SK-N-MC (cell line): ENCODE data around the gene ERMAP.

Experiments used
- DNase-seq: peaks from one replicate; pipeline ENCODE4 v3.0.0-alpha.2; 2011; ENCODE audit warnings: low read depth, low spot score
- H3K27ac ChIP-seq: fragments of 200-600 bp; sonication (generic); 2 replicates; pipeline ENCODE4 v1.5.1; 2016; ENCODE audit warnings: mixed run types
- H3K36me3 ChIP-seq: fragments of 200-600 bp; sonication (generic); 2 replicates; pipeline ENCODE4 v1.6.1; 2017; ENCODE audit warnings: antibody characterized with exemption, low read length, mixed read lengths; ENCODE audit not compliant: insufficient read depth
- H3K4me3 ChIP-seq: fragments of 200-600 bp; sonication (generic); 2 replicates; pipeline ENCODE4 v1.5.1; 2016
- H3K9ac ChIP-seq: fragments of 200-600 bp; sonication (generic); 2 replicates; pipeline ENCODE4 v1.8.0; 2017; ENCODE audit warnings: mixed run types, mixed read lengths; ENCODE audit not compliant: insufficient read length
- H3K9me3 ChIP-seq: fragments of 200-600 bp; sonication (generic); 2 replicates; pipeline ENCODE4 v1.6.1; 2017; ENCODE audit warnings: low read depth, mild to moderate bottlenecking, antibody characterized with exemption, low read length, moderate library complexity, mixed read lengths
- EZH2 ChIP-seq: fragments of 200-600 bp; sonication (generic); IDR thresholded peaks from one replicate; pipeline ENCODE4 v1.6.1; 2017; ENCODE audit warnings: antibody characterized with exemption
- FOXP2 ChIP-seq: optimal IDR thresholded peaks from 2 replicates; pipeline ENCODE3; 2011; ENCODE audit warnings: mild to moderate bottlenecking, moderate library complexity; ENCODE audit not compliant: insufficient read depth; ENCODE audit errors: extremely low read length, control extremely low read depth
- POLR2AphosphoS5 ChIP-seq: IDR thresholded peaks from 2 replicates; pipeline ENCODE4 v1.6.1; 2012; ENCODE audit warnings: mild to moderate bottlenecking, low read depth, low read length, borderline replicate concordance

The ERMAP gene

DNA sequence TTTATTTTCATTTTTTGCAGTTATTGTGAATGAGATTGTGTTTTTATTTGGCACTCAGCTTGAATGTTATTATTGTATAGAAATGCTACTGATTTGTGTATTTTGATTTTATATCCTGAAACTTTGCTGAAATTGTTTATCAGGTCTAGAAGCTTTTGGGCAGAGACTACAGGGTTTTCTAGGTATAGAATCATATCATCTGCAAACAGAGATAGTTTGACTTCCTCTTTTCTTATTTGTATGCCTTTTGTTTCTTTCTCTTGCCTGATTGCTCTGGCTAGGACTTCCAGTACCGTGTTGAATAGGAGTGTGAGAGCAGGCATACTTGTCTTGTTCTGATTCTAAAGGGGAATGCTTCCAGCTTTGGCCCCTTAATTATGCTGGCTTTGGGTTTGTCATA, 56.7 kb downstream of the ERMAP start:
- TF ChIP-seq POLR2AphosphoS5 = no peak
- TF ChIP-seq FOXP2 = no peak
- no peak for TF ChIP-seq EZH2
- Histone ChIP-seq H3K36me3 (no peaks in the 10 kb centered on the region), H3K9me3 (no peaks in the 10 kb centered on the region), H3K4me3 (no peak overlapping the region), H3K9ac (no peak overlapping the region), H3K27ac (no peak overlapping the region)
- no peak for DNase-seq

DNA sequence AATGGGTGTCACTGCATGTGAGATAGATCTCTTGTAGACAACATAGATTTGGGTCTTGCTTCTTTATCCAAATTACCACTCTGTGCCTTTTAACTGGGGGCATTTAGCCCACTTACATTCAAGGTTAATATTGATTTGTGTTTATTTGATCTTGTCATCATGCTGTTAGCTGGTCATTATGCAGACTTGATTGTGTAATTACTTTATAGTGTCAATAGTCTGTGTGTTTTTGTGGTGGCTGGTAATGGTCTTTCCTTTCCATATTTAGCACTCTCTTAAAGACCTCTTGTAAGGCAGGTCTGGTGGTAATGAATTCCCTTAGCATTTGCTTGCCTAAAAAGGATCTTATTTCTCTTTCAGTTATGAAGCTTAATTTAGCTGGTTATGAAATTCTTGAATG, 59.1 kb downstream of the ERMAP start:
- H3K36me3 ChIP-seq = no peaks in the 10 kb centered on the region
- H3K9me3 ChIP-seq = no peaks in the 10 kb centered on the region
- no peak overlapping the region for H3K9ac ChIP-seq
- no peak overlapping the region for H3K27ac ChIP-seq
- DNase-seq = no peak
- TF ChIP-seq EZH2 (no peak), FOXP2 (no peak), POLR2AphosphoS5 (no peak)
- no peak overlapping the region for H3K4me3 ChIP-seq

DNA sequence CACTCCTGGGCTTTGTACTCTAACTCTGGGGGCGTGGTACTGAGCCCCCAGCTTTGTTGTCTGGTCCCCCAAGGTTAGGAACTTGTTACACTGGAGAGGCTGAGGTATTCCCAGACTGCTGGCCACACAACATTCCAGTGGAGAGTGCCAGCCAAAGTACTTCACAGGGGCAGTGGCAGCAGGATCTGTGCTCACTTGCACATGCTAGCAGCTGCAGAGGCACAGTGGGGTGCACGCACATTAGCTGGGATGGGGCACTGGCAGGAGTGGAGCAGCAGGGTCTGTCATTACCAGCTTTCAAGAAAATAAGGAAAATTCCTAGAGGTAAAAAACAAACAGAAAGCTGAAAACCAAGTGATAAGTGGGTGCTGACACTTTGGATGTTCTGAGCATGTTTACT, 60.5 kb downstream of the ERMAP start:
- H3K27ac ChIP-seq = no peak overlapping the region
- no peak for TF ChIP-seq FOXP2
- no peak for TF ChIP-seq POLR2AphosphoS5
- TF ChIP-seq EZH2 = no peak

DNA sequence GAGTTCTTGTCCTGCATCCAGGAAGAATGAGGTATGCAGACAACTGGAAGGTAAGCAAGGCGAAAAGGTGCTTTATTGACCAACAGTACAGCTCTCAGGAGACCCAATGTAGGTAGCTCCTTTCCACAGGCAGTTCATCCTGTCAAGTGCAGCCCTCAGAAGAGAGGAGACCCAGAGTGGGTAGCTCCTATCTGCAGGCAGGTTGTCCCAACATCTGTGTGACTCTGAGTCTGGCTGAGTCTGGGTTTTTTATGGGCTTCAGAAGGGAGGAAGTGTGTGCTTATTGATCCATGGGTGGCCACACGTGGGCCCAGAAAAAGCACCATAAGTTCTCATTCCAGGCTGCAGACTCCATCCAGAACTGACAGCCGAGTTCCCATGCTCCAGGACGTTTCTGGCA, 63.5 kb downstream of the ERMAP start:
- Histone ChIP-seq H3K27ac (no peak overlapping the region), H3K9ac (no peak overlapping the region), H3K9me3 (no peaks in the 10 kb centered on the region), H3K4me3 (no peak overlapping the region), H3K36me3 (no peaks in the 10 kb centered on the region)
- no peak for DNase-seq
- TF ChIP-seq POLR2AphosphoS5 = no peak
- no peak for TF ChIP-seq FOXP2
- TF ChIP-seq EZH2 = no peak

More for the DNA sequence above, 60.5 kb downstream of the ERMAP start:
- no peaks in the 10 kb centered on the region for H3K9me3 ChIP-seq
- H3K4me3 ChIP-seq = no peak overlapping the region
- no peak for DNase-seq
- H3K36me3 ChIP-seq = no peaks in the 10 kb centered on the region
- no peak overlapping the region for H3K9ac ChIP-seq

DNA sequence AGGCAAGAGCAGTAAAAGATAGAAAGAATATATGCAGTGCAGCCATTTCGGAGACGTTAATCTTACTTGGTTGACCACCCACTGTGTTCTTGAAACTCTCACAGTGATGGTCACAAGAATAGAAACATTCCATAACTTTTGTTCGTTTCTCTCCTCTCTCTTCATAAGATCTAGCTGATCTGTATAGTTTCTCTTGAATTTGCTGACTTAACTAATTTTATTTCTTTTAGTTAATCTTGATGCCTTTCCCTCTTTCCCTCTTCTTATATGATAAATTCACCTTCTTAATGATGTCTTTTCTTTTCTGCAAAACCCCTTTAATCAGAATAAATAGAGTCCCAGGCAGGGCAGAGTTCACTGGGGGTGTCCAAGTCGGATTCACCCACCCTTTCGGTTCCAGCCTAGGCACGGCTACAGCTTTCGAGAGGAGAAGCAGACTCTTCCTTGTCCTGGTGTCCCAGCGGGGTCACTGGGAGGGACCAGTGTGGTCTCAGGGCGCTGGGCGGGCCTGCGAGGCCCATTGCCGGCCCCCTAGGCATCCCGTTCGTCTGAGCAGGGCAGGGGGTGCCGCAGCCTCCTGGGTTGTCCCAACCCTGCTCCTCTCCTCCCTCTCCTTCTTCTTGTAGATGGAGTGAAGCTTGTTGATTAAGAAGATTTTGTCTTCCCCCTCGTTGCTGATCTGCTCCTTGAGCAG, 69.3 kb downstream of the ERMAP start:
- no peaks in the 10 kb centered on the region for H3K36me3 ChIP-seq
- H3K9me3 ChIP-seq = no peaks in the 10 kb centered on the region
- no peak for DNase-seq
- TF ChIP-seq POLR2AphosphoS5 (no peak), FOXP2 (no peak), EZH2 (no peak)
- no peak overlapping the region for H3K27ac ChIP-seq
- H3K4me3 ChIP-seq = no peak overlapping the region
- no peak overlapping the region for H3K9ac ChIP-seq

DNA sequence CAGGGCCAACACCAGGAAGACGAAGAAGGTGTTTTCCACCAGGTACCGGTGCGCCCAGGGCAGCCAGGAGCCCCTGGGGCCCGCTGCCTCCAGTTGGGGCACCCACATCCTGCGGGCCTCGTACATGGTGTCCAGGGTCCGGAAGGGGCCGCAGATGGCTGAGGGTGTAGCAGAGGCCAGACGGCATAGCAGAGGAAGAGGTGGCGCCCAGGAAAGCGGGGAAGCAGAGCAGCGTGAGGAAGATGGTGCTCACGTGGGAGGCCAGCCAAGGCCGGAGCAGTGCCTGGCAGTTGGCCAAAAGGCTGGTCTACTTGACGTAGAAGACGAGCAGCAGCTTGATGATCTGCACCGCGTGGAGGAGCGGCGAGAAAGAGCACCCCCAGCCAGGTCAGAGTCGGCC, 69.9 kb downstream of the ERMAP start:
- TF ChIP-seq EZH2 = no peak
- TF ChIP-seq POLR2AphosphoS5 = no peak
- TF ChIP-seq FOXP2 = no peak
- Histone ChIP-seq H3K4me3 (no peak overlapping the region), H3K27ac (no peak overlapping the region), H3K9ac (no peak overlapping the region), H3K9me3 (no peaks in the 10 kb centered on the region), H3K36me3 (no peaks in the 10 kb centered on the region)
- no peak for DNase-seq

DNA sequence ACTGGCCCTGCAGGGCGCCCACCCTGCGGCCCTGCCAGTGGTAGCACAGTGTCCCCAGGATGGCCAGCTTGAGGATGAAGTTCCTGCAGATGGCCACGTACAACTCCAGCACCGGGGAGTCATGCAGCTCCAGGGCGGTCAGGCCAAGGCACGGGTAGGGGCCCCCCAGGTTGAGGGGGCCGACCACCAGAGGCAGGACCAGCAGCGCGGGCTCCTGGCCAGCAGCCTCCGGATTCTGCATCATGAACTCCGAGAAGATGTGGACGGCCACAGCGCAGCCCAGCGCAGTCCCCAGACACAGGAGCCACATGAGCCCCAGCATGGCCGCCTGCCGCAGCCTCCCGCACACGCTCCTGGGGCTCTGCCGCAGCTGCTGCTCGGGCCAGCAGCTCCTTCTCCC, 70.4 kb downstream of the ERMAP start:
- no peak for DNase-seq
- H3K36me3 ChIP-seq = no peaks in the 10 kb centered on the region
- H3K9ac ChIP-seq = no peak overlapping the region
- TF ChIP-seq POLR2AphosphoS5 (no peak), FOXP2 (no peak), EZH2 (no peak)
- no peaks in the 10 kb centered on the region for H3K9me3 ChIP-seq
- no peak overlapping the region for H3K27ac ChIP-seq
- no peak overlapping the region for H3K4me3 ChIP-seq

DNA sequence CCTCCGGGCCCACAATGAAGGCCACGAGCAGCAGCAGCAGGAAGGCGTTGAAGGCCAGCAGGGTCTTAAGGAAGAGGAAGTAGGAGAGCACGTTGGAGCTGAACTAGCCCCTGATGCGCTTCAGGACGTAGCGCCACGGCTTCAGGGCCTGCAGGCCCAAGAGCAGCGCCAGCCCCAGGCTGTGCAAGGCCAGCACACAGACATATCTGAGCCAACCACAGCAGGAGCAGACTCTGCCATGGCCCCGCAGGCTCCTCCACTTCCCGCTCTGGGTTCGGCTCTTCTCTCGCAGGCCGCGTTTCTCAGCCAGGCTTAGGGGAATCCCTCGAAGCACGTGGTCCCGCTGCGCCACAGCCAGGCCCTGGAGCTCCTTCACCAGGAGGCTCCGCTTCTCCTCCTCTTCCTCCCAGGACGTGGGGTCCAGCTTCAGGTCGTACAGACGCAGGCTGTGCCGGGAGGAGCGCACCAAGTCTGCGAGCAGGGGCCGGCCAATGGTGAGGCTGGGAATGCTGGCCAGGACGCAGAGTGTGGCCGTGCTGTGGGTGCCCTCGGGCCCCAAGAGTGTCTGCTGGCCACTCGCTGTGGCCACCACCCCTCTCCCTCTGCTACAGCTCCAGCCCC, 71.2 kb downstream of the ERMAP start:
- TF ChIP-seq EZH2 (no peak), POLR2AphosphoS5 (no peak), FOXP2 (no peak)
- no peaks in the 10 kb centered on the region for H3K36me3 ChIP-seq
- no peak for DNase-seq
- no peak overlapping the region for H3K9ac ChIP-seq
- no peak overlapping the region for H3K27ac ChIP-seq
- no peak overlapping the region for H3K4me3 ChIP-seq
- no peaks in the 10 kb centered on the region for H3K9me3 ChIP-seq

DNA sequence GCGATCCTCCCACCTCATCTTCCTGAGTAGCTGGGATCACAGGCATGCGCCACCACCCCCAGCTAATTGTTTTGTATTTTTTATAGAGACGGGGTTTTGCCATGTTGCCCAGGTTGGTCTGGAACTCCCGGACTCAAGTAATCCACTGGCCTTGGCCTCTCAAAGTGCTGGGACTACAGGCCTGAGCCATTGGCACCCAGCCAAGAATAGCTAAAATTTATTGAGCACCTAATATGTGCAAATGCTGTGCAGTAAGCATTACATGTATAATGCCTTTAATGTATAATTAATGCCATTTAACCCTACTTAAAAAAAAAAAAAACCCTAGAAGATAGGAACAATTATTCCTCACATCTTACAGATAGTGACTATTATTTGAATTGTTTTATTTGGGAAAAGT, 72.3 kb downstream of the ERMAP start:
- no peak for TF ChIP-seq POLR2AphosphoS5
- TF ChIP-seq EZH2 = no peak
- TF ChIP-seq FOXP2 = no peak
- no peak overlapping the region for H3K27ac ChIP-seq
- H3K4me3 ChIP-seq = no peak overlapping the region
- no peaks in the 10 kb centered on the region for H3K9me3 ChIP-seq
- no peak for DNase-seq
- no peak overlapping the region for H3K9ac ChIP-seq
- no peaks in the 10 kb centered on the region for H3K36me3 ChIP-seq
